Astrocyte (in vitro differentiated cells and primary cell): Measurements from ENCODE around the gene ASTN1.

Experiments used
- CTCF ChIP-seq: IDR thresholded peaks from 2 replicates; pipeline ENCODE4 v1.5.1; 2011; ENCODE audit warnings: low read depth, mild to moderate bottlenecking, inconsistent platforms, low read length, moderate library complexity; ENCODE audit not compliant: insufficient read depth
- EZH2 ChIP-seq: IDR thresholded peaks from 2 replicates; pipeline ENCODE4 v1.6.1; 2012; ENCODE audit warnings: mild to moderate bottlenecking, low read length, inconsistent platforms; ENCODE audit not compliant: insufficient read depth

- TF ChIP-seq CTCF = no peak
- TF ChIP-seq EZH2 = no peak
These were observed 313.6 kb downstream of the ASTN1 start for GRCh38 chr1:176850871-176851270.
